Suprapubic skin (tissue), 4 donors: Measurements from ENCODE around the gene HGF.

Experiments
- POLR2A ChIP-seq, 2 donors: fragments of 450-650 bp; IDR thresholded peaks; one replicate each; pipeline ENCODE4 v1.6.1; 2017; ENCODE audit warnings: antibody characterized with exemption in 2 of 2, mild to moderate bottlenecking in 2 of 2, moderate library complexity in 2 of 2
- POLR2AphosphoS5 ChIP-seq, 3 donors: sonication (generic); formaldehyde crosslinking; IDR thresholded peaks; one replicate each; pipeline ENCODE4 v1.6.1; 2017; ENCODE audit warnings: antibody characterized with exemption in 3 of 3
- TF ChIP-seq, protein P1 (sequence below), 2 donors: fragments of 200-600 bp in 1 of 2; fragments of 450-650 bp in 1 of 2; sonication (generic) in 1 of 2; IDR thresholded peaks; one replicate each; pipeline ENCODE4 v1.5.1; 2016 to 2019; ENCODE audit warnings: antibody characterized with exemption in 2 of 2, mild to moderate bottlenecking in 1 of 2, moderate library complexity in 1 of 2

DNA sequence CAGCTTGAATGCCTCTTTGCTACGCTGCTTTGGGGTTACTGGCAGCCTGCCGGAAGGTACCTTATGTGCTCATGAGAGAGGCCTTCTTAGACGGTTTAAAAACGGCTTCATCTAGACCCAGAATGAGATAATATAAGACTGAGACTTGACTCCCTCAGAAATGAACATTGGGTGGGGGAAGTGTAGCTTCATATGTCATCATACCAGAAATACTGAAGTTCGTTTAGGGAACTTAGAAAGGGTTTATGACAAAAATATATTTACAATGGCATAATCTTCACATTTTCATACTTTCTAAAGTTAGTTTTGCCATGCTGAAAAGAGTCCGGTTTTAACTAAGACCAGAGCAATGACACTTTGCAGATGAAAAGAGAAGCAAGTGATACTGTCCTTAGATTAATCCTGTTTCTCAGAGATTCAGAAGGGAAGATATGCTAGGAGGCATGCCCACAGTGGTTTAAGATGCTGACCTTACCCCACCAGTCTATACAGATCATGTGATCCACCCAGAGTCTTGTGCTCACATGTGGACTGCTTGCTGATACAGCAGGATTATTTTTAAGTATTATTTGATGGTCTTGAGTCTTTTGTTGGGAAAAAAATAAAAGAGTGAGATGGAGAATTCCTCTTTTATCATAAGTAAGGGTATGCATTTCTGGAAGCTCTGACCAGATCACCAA, 40.8 kb upstream of the HGF start:
- TF ChIP-seq, protein P1, sequence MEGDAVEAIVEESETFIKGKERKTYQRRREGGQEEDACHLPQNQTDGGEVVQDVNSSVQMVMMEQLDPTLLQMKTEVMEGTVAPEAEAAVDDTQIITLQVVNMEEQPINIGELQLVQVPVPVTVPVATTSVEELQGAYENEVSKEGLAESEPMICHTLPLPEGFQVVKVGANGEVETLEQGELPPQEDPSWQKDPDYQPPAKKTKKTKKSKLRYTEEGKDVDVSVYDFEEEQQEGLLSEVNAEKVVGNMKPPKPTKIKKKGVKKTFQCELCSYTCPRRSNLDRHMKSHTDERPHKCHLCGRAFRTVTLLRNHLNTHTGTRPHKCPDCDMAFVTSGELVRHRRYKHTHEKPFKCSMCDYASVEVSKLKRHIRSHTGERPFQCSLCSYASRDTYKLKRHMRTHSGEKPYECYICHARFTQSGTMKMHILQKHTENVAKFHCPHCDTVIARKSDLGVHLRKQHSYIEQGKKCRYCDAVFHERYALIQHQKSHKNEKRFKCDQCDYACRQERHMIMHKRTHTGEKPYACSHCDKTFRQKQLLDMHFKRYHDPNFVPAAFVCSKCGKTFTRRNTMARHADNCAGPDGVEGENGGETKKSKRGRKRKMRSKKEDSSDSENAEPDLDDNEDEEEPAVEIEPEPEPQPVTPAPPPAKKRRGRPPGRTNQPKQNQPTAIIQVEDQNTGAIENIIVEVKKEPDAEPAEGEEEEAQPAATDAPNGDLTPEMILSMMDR (IDR thresholded peaks at IDR 0.05) = no peak
- TF ChIP-seq POLR2AphosphoS5 (IDR thresholded peaks at IDR 0.05) (no peak), POLR2A (IDR thresholded peaks at IDR 0.05) (no peak)
